Loucy (cell line): ENCODE results near the gene MSMO1.

Experiments
- H2AFZ ChIP-seq: fragments of 200-600 bp; sonication (generic); 2 replicates; pipeline ENCODE4 v1.6.0; 2016; ENCODE audit warnings: antibody characterized with exemption, mild to moderate bottlenecking, low read length, moderate library complexity
- H3F3A ChIP-seq: fragments of 200-600 bp; 2 replicates; pipeline ENCODE4 v1.6.0; 2016; ENCODE audit warnings: antibody characterized with exemption, low read depth, mild to moderate bottlenecking
- H3K27me3 ChIP-seq: fragments of 200-600 bp; sonication (generic); 2 replicates; pipeline ENCODE4 v1.6.1; 2014; ENCODE audit warnings: low read length, mild to moderate bottlenecking; ENCODE audit not compliant: insufficient read depth, poor library complexity, severe bottlenecking
- H3K36me3 ChIP-seq: fragments of 200-600 bp; sonication (generic); 2 replicates; pipeline ENCODE4 v1.6.1; 2016; ENCODE audit warnings: low read length; ENCODE audit not compliant: insufficient read depth
- H3K4me1 ChIP-seq: fragments of 200-600 bp; sonication (generic); 2 replicates; pipeline ENCODE4 v1.5.1; 2014; ENCODE audit warnings: low read length, mild to moderate bottlenecking; ENCODE audit not compliant: insufficient read depth, poor library complexity, severe bottlenecking
- H3K4me2 ChIP-seq: fragments of 200-600 bp; sonication (generic); 2 replicates; pipeline ENCODE4 v1.6.0; 2014; ENCODE audit warnings: antibody characterized with exemption, low read length, low read depth, mild to moderate bottlenecking; ENCODE audit not compliant: poor library complexity, severe bottlenecking
- H3K4me3 ChIP-seq: fragments of 200-600 bp; sonication (generic); 2 replicates; pipeline ENCODE4 v1.5.1; 2014; ENCODE audit warnings: low read length, mild to moderate bottlenecking, mixed read lengths; ENCODE audit not compliant: poor library complexity, severe bottlenecking
- H3K79me2 ChIP-seq: fragments of 200-600 bp; sonication (generic); 2 replicates; pipeline ENCODE4 v1.6.1; 2014; ENCODE audit warnings: low read length; ENCODE audit not compliant: insufficient read depth
- H3K9ac ChIP-seq: fragments of 200-600 bp; sonication (generic); 2 replicates; pipeline ENCODE4 v1.6.0; 2014; ENCODE audit warnings: mild to moderate bottlenecking, low read depth, low read length, moderate library complexity; ENCODE audit not compliant: poor library complexity, severe bottlenecking
- H3K9me2 ChIP-seq: fragments of 200-600 bp; sonication (generic); replicated peaks from 2 replicates; pipeline ENCODE4 v1.6.1; 2016; ENCODE audit warnings: low read depth, low read length, mixed read lengths
- H3K9me3 ChIP-seq: fragments of 200-600 bp; sonication (generic); 2 replicates; pipeline ENCODE4 v1.6.1; 2014; ENCODE audit warnings: mild to moderate bottlenecking, antibody characterized with exemption, low read length, low read depth; ENCODE audit not compliant: insufficient read depth
- H4K20me1 ChIP-seq: fragments of 200-600 bp; sonication (generic); 2 replicates; pipeline ENCODE4 v1.6.0; 2014; ENCODE audit warnings: antibody characterized with exemption, low read length, mild to moderate bottlenecking; ENCODE audit not compliant: insufficient read depth, poor library complexity, severe bottlenecking
- EZH2phosphoT487 ChIP-seq: fragments of 200-600 bp; IDR thresholded peaks from 2 replicates; pipeline ENCODE4 v1.6.1; 2018; ENCODE audit warnings: antibody characterized with exemption, mild to moderate bottlenecking, moderate library complexity, borderline replicate concordance
- TF ChIP-seq, protein P1 (sequence below): fragments of 200-600 bp; sonication (generic); conservative IDR thresholded peaks from 2 replicates; pipeline ENCODE4 v1.5.1; 2014; ENCODE audit warnings: mild to moderate bottlenecking, antibody characterized with exemption, low read length

Gene MSMO1

GRCh38 chr4:165364452-165365080 is 37.1 kb downstream of the MSMO1 start:
- no peaks in the 10 kb centered on the region for H3F3A ChIP-seq
- H4K20me1 ChIP-seq: no peaks in the 10 kb centered on the region
- H3K4me2 ChIP-seq: no peak overlapping the region
- no peaks in the 10 kb centered on the region for H3K79me2 ChIP-seq
- no peak overlapping the region for H3K9ac ChIP-seq
- no peaks in the 10 kb centered on the region for H3K36me3 ChIP-seq
- no peaks in the 10 kb centered on the region for H3K9me2 ChIP-seq
- no peaks in the 10 kb centered on the region for H3K9me3 ChIP-seq
- no peak overlapping the region for H2AFZ ChIP-seq
- TF ChIP-seq, protein P1, sequence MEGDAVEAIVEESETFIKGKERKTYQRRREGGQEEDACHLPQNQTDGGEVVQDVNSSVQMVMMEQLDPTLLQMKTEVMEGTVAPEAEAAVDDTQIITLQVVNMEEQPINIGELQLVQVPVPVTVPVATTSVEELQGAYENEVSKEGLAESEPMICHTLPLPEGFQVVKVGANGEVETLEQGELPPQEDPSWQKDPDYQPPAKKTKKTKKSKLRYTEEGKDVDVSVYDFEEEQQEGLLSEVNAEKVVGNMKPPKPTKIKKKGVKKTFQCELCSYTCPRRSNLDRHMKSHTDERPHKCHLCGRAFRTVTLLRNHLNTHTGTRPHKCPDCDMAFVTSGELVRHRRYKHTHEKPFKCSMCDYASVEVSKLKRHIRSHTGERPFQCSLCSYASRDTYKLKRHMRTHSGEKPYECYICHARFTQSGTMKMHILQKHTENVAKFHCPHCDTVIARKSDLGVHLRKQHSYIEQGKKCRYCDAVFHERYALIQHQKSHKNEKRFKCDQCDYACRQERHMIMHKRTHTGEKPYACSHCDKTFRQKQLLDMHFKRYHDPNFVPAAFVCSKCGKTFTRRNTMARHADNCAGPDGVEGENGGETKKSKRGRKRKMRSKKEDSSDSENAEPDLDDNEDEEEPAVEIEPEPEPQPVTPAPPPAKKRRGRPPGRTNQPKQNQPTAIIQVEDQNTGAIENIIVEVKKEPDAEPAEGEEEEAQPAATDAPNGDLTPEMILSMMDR: no peak
- no peak for TF ChIP-seq EZH2phosphoT487
- no peaks in the 10 kb centered on the region for H3K27me3 ChIP-seq
- no peaks in the 10 kb centered on the region for H3K4me1 ChIP-seq
- H3K4me3 ChIP-seq: no peak overlapping the region

DNA sequence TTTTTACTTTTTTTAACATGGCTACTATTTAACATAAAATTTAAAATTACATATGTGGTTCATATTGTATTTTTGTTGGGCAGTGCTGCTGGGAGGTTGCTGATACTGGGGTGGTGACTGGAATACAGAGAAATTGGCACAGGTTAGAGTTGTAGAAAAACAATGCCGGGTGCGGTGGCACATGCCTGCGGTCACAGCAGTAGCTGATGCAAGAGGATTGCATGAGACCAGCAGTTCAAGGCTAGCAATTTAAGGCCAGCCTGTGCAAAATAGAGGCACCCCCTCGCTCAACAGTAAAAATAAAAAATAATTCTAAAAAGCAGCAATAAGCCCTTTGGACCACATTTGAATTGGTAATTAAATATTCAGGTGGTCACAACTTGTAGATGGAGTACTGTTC is 39.6 kb downstream of the MSMO1 start:
- TF ChIP-seq, protein P1: no peak
- no peak for TF ChIP-seq EZH2phosphoT487
- H3K9ac ChIP-seq: no peak overlapping the region
- no peak overlapping the region for H2AFZ ChIP-seq
- H3K27me3 ChIP-seq: peaks cover 16% of the 10 kb centered on the region
- no peaks in the 10 kb centered on the region for H3K4me1 ChIP-seq
- H3K4me2 ChIP-seq: no peak overlapping the region
- no peaks in the 10 kb centered on the region for H3K9me3 ChIP-seq
- no peaks in the 10 kb centered on the region for H4K20me1 ChIP-seq
- no peak overlapping the region for H3K4me3 ChIP-seq
- no peaks in the 10 kb centered on the region for H3K79me2 ChIP-seq
- H3K36me3 ChIP-seq: no peaks in the 10 kb centered on the region
- H3F3A ChIP-seq: no peaks in the 10 kb centered on the region
- H3K9me2 ChIP-seq: no peaks in the 10 kb centered on the region

DNA sequence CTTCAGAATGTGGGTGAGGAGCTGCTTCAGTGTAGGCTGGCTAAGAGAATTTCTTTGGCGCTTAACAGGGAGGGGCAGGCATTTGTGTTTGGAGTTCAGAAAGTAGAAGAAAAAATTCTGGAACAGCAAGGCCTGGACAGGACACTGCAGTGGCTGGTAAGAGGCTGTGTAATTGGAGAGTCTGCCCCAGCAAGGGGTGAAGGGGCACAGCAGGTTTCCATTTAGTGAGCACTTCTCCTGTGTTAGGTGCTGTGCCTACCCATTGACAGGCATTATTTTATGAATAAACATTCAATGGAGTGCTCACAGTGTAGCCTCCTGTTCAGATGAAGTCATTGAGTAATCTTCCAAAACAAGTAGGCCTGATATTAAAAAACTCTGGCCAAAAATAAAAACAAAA is 40.6 kb downstream of the MSMO1 start:
- H3K4me1 ChIP-seq: no peaks in the 10 kb centered on the region
- no peak overlapping the region for H3K4me3 ChIP-seq
- no peak overlapping the region for H2AFZ ChIP-seq
- H3K9ac ChIP-seq: no peak overlapping the region
- H3K9me3 ChIP-seq: no peaks in the 10 kb centered on the region
- H3K4me2 ChIP-seq: no peak overlapping the region
- H3K36me3 ChIP-seq: no peaks in the 10 kb centered on the region
- H3F3A ChIP-seq: no peaks in the 10 kb centered on the region
- H3K9me2 ChIP-seq: no peaks in the 10 kb centered on the region
- H4K20me1 ChIP-seq: no peaks in the 10 kb centered on the region
- no peaks in the 10 kb centered on the region for H3K79me2 ChIP-seq
- H3K27me3 ChIP-seq: peaks cover 19% of the 10 kb centered on the region
- TF ChIP-seq, protein P1: no peak
- no peak for TF ChIP-seq EZH2phosphoT487
